GM12891 (cell line): ENCODE results near the gene LUC7L.
"Not testable (repeated sequence)": the region's sequence is repeated elsewhere in the genome, so short reads cannot be mapped to it uniquely, and the experiment has no call there.

Source experiments
- DNase-seq: peaks from one replicate; pipeline ENCODE4 v3.0.0; 2011; ENCODE audit warnings: low spot score; ENCODE audit not compliant: insufficient read length
- FAIRE-seq: peaks from 2 replicates; lab custom pipeline; 2011; peaks lifted over from hg19 to GRCh38; lab: Jason Lieb, UNC
- PAX5 ChIP-seq: IDR thresholded peaks from 2 replicates; pipeline ENCODE4 v1.6.1; 2011; ENCODE audit warnings: low read length, moderate library complexity, mild to moderate bottlenecking; ENCODE audit not compliant: insufficient read depth, severe bottlenecking
- POLR2A ChIP-seq: IDR thresholded peaks from 2 replicates; pipeline ENCODE4 v1.6.1; 2011; ENCODE audit warnings: low read depth, low read length, control low read depth
- POLR2AphosphoS5 ChIP-seq: IDR thresholded peaks from 2 replicates; pipeline ENCODE4 v1.6.1; 2011; ENCODE audit warnings: low read depth, low read length, control low read depth
- POU2F2 ChIP-seq: IDR thresholded peaks from 2 replicates; pipeline ENCODE4 v1.6.1; 2011; ENCODE audit warnings: low read depth, mild to moderate bottlenecking, control low read depth, low read length, moderate library complexity
- SPI1 ChIP-seq: IDR thresholded peaks from 2 replicates; pipeline ENCODE4 v1.6.1; 2011; ENCODE audit warnings: low read depth, low read length, control low read depth
- TAF1 ChIP-seq: IDR thresholded peaks from 2 replicates; pipeline ENCODE4 v1.6.1; 2011; ENCODE audit warnings: low read depth, low read length, control low read depth

The LUC7L gene

GRCh38 chr16:229731-230281 is 557 bp upstream of the LUC7L start:
- DNase-seq (no peak), FAIRE-seq (no peak)
- TF ChIP-seq POLR2A (no peak), POLR2AphosphoS5 (no peak), POU2F2 (no peak), PAX5 (no peak), SPI1 (no peak), TAF1 (no peak)

GRCh38 chr16:228151-228851 is 948 bp downstream of the LUC7L start:
- peak; percentile 26 for FAIRE-seq
- no peak for TF ChIP-seq SPI1
- no peak for TF ChIP-seq POLR2A
- no peak for TF ChIP-seq PAX5
- no peak for TF ChIP-seq POLR2AphosphoS5
- no peak for TF ChIP-seq POU2F2
- no peak for TF ChIP-seq TAF1
- no peak for DNase-seq

GRCh38 chr16:220021-220420 is 9.2 kb downstream of the LUC7L start:
- FAIRE-seq (no peak), DNase-seq (no peak)
- TF ChIP-seq PAX5: no peak
- TF ChIP-seq POLR2A: no peak
- TF ChIP-seq SPI1: no peak
- no peak for TF ChIP-seq TAF1
- TF ChIP-seq POU2F2: no peak
- TF ChIP-seq POLR2AphosphoS5: no peak

- TF ChIP-seq SPI1 (no peak), POLR2A (no peak)
- FAIRE-seq: no peak
- no peak for DNase-seq
These were observed 16.2 kb downstream of the LUC7L start for GRCh38 chr16:212999-213398.

GRCh38 chr16:211631-212180 is 17.5 kb downstream of the LUC7L start:
- not testable (repeated sequence) for FAIRE-seq

GRCh38 chr16:209359-209758 is 19.9 kb downstream of the LUC7L start:
- not testable (repeated sequence) for FAIRE-seq, DNase-seq

More at GRCh38 chr16:211631-212180, 17.5 kb downstream of the LUC7L start:
- DNase-seq: not testable (repeated sequence)

- FAIRE-seq, DNase-seq: not testable (repeated sequence)
These were observed 25.2 kb downstream of the LUC7L start for GRCh38 chr16:204046-204445.

GRCh38 chr16:203246-203645 is 26.0 kb downstream of the LUC7L start:
- no peak for TF ChIP-seq SPI1
- DNase-seq (no peak), FAIRE-seq (no peak)

GRCh38 chr16:200388-200787 is 28.9 kb downstream of the LUC7L start:
- DNase-seq (no peak), FAIRE-seq (no peak)
- TF ChIP-seq POLR2AphosphoS5 (no peak), PAX5 (no peak), TAF1 (no peak), POLR2A (no peak), SPI1 (no peak), POU2F2 (no peak)

- no peak for DNase-seq
- TF ChIP-seq POLR2A: no peak
- no peak for TF ChIP-seq POLR2AphosphoS5
- TF ChIP-seq PAX5: no peak
- TF ChIP-seq TAF1: no peak
- TF ChIP-seq SPI1: no peak
- no peak for TF ChIP-seq POU2F2
- FAIRE-seq: peak; percentile 48
These were observed 34.7 kb downstream of the LUC7L start for GRCh38 chr16:194516-194915.

- FAIRE-seq (no peak), DNase-seq (no peak)
- no peak for TF ChIP-seq TAF1
- TF ChIP-seq POU2F2: no peak
- TF ChIP-seq SPI1: no peak
- TF ChIP-seq POLR2A: no peak
- TF ChIP-seq POLR2AphosphoS5: no peak
These were observed 35.8 kb downstream of the LUC7L start for GRCh38 chr16:193441-193840.
